Placental pericyte (primary cell): ENCODE data around the gene ABCG2. TPM values are rescaled to one million over a fixed set of nuclear protein-coding genes. Genes with fewer than 3 reads are reported as not detected.

Source experiments
- small RNA-seq: library from RNA; depleted of rRNA; stranded (forward); fragments of <200 nt; gene quantifications from one replicate; pipeline ENCODE3, GENCODE V24; 2012; ENCODE audit warnings: low replicate concordance
- total RNA-seq: library from RNA; depleted of rRNA; stranded (reverse); fragments of >200 nt; gene quantifications from 2 replicates; pipeline ENCODE4 v1.2.3, GENCODE V29; 2012

The ABCG2 gene
- total RNA-seq, result 17.8 and 52.5 TPM in 2 replicates

DNA sequence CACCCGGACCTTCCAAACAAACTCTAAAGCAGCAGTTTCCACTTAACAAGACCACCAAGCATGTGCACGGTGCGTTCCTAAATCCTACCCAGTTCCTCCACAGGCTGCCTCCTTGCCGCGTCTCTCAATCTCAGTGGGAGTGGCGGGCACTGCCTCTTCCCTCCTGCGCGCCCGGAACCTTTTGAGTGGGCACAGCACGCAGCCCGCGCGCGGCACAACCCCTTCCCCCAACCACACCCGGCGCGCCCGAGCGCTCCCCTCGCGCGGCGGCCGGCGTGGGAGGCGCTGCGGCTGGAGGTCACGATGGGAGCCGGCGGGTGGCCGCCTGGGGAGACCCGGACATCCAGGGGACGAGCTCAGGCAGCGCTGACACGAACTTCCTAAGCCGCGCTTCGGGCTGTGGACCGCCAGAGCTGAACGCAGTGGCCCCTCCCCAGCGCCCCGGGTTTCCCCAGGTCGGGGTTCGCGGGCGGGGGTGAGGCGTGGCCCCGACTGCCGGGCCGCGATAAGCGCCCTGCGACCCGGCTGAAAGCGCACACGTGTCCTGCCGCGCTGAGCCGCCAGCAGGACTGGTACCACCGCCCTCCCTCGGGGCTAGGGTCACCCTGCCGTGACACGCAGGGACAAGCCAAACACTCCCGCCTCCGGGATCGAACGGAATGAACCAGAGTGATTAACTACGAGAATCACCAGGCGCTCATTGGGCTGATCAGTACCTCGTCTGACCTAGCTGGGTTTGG is at the start of gene ABCG2:
ABCG2 (minus strand) TSS at position 151 of the 740 bp plus-strand sequence. CDS start 18,644 bp downstream, outside the sequence.

Small RNA genes lying within 50 kb of the gene (small RNA-seq; reads per million reads assigned to genes)
- gene RNU6-818P (not detected), gene RNU6ATAC31P (not detected)

Other genes with a start within 250 kb of the ABCG2 start
- gene SPP1, start 182.9 kb downstream of the ABCG2 start, total RNA-seq, result 1.5 and 4.0 TPM in 2 replicates
- 65.9 and 162 TPM in 2 replicates for gene PKD2, start 151.0 kb downstream of the ABCG2 start, total RNA-seq
- gene PPM1K, start 125.9 kb upstream of the ABCG2 start, total RNA-seq, result 24.1 and 25.6 TPM in 2 replicates
- 7.9 and 12.2 TPM in 2 replicates for gene HERC6, start 220.2 kb upstream of the ABCG2 start, total RNA-seq